Central memory CD8-positive, alpha-beta T cell (primary cell): ENCODE measurements around the gene STAG1.

Source experiments
- ATAC-seq: fragments of 150-1000 bp; cut with Tn5 transposase; replicated peaks from 2 replicates; pipeline ENCODE4 v1.10.0; 2022; ENCODE audit warnings: mild to moderate bottlenecking, moderate FRiP score, moderate number of reproducible peaks; ENCODE audit not compliant: poor library complexity, severe bottlenecking; ENCODE audit errors: extremely low read depth
- DNase-seq, 2 donors: peaks; one replicate each; pipeline ENCODE4 v3.0.0; 2021; ENCODE audit warnings: low spot score in 2 of 2
- H3K27ac Mint-ChIP-seq: one replicate; pipeline ENCODE4 v1.8.0; 2022; ENCODE audit warnings: low read depth, mild to moderate bottlenecking, moderate library complexity, mixed read lengths
- H3K27me3 Mint-ChIP-seq: one replicate; pipeline ENCODE4 v1.8.0; 2022; ENCODE audit warnings: mixed read lengths
- H3K36me3 Mint-ChIP-seq: one replicate; pipeline ENCODE4 v1.8.0; 2022; ENCODE audit warnings: mild to moderate bottlenecking, moderate library complexity, mixed read lengths; ENCODE audit not compliant: insufficient read depth
- H3K4me1 Mint-ChIP-seq: one replicate; pipeline ENCODE4 v1.8.0; 2022; ENCODE audit warnings: mixed read lengths
- H3K4me3 Mint-ChIP-seq: one replicate; pipeline ENCODE4 v1.8.0; 2022; ENCODE audit warnings: mild to moderate bottlenecking, moderate library complexity, mixed read lengths
- H3K9me3 Mint-ChIP-seq: one replicate; pipeline ENCODE4 v1.8.0; 2022; ENCODE audit warnings: mixed read lengths

STAG1 gene

DNA sequence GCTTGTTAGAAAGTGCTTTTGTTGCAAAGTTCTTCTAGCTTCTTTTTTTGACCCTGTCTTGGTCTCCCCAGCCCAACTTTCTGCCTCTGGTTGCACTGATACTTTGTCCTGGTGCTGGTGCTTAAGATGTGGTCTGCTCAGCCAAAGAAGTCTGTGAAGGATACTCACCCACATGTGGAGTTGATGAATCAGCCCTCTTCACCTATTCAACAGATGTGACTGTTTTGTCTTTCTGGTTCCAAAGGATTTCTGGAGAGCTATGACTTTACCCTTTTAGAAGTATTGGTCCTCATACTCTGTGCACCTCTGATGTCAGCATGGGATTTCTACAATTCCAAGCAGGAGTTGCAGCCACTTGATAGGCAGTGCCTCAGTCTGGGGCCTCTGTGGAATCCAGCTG lies 418.0 kb downstream of the STAG1 start:
- no peak overlapping the region for H3K27ac Mint-ChIP-seq
- H3K27me3 Mint-ChIP-seq, result no peaks in the 10 kb centered on the region
- ATAC-seq, result no peak
- peaks cover 32% of the 10 kb centered on the region for H3K36me3 Mint-ChIP-seq
- DNase-seq, result no peak
- no peaks in the 10 kb centered on the region for H3K4me1 Mint-ChIP-seq
- no peak overlapping the region for H3K4me3 Mint-ChIP-seq
- no peaks in the 10 kb centered on the region for H3K9me3 Mint-ChIP-seq

DNA sequence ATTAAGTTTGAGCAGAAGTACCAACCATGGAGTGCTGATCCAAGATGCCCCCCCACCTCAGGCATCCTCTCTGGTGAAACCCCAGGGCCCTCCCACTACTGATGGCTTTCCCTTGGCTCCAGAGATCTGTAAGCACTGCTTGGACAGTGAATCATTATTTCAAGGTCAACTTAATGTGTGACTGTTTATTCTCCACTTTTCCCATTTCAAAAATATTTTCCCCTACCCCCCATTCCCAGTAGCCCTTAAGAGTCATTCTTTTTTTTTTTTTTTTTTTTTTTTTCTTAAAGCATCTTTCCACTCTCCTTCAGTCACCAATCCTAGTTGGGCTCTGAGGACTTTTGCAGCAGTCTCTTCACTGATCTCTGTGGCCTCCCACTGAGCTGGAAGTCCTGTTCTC lies 419.4 kb downstream of the STAG1 start:
- no peak for DNase-seq
- Mint-ChIP-seq H3K4me3 (no peak overlapping the region), H3K27me3 (no peaks in the 10 kb centered on the region), H3K4me1 (no peaks in the 10 kb centered on the region), H3K36me3 (peaks cover 21% of the 10 kb centered on the region), H3K27ac (peak overlapping the region; percentile 74), H3K9me3 (no peaks in the 10 kb centered on the region)
- ATAC-seq, result no peak

GRCh38 chr3:136332302-136332701 lies 419.9 kb downstream of the STAG1 start:
- peaks cover 21% of the 10 kb centered on the region for H3K36me3 Mint-ChIP-seq
- no peak for DNase-seq
- H3K4me1 Mint-ChIP-seq, result no peaks in the 10 kb centered on the region
- H3K27me3 Mint-ChIP-seq, result no peaks in the 10 kb centered on the region
- peak overlapping the region; percentile 74 for H3K27ac Mint-ChIP-seq
- no peak for ATAC-seq
- no peak overlapping the region for H3K4me3 Mint-ChIP-seq
- H3K9me3 Mint-ChIP-seq, result no peaks in the 10 kb centered on the region

- H3K4me1 Mint-ChIP-seq, result no peaks in the 10 kb centered on the region
- peaks cover 18% of the 10 kb centered on the region for H3K36me3 Mint-ChIP-seq
Observed at GRCh38 chr3:136330900-136331299, 421.3 kb downstream of the STAG1 start.

DNA sequence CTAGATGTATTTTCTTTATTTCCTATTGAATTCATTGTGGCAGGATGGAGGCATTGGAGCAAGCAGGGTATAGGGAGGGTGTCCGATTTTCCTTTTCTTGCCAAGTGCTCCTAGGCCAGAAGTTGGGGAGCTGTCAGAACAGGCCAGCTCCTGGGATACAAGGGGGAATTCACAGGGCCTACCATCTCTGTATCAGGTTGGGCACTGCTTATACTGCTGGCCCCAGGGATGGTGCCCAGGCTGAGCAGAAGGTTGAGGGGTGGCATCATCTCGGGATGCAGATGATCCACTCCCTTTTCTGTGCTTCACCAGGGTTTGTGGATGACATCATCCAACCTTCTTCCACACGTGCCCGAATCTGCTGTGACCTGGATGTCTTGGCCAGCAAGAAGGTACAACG lies 422.6 kb downstream of the STAG1 start:
- Mint-ChIP-seq H3K27ac (no peak overlapping the region), H3K4me1 (no peaks in the 10 kb centered on the region), H3K36me3 (peaks cover 19% of the 10 kb centered on the region), H3K9me3 (peaks cover under 1% of the 10 kb centered on the region), H3K27me3 (no peaks in the 10 kb centered on the region), H3K4me3 (no peak overlapping the region)
- DNase-seq, result no peak
- ATAC-seq, result no peak

More at GRCh38 chr3:136330900-136331299, 421.3 kb downstream of the STAG1 start:
- ATAC-seq (no peak), DNase-seq (no peak)
- Mint-ChIP-seq H3K9me3 (no peaks in the 10 kb centered on the region), H3K27ac (no peak overlapping the region), H3K4me3 (no peak overlapping the region), H3K27me3 (no peaks in the 10 kb centered on the region)

GRCh38 chr3:136327671-136328070 lies 424.5 kb downstream of the STAG1 start:
- Mint-ChIP-seq H3K9me3 (peaks cover 14% of the 10 kb centered on the region), H3K4me1 (no peaks in the 10 kb centered on the region), H3K36me3 (peaks cover 14% of the 10 kb centered on the region), H3K4me3 (no peak overlapping the region), H3K27ac (no peak overlapping the region), H3K27me3 (no peaks in the 10 kb centered on the region)
- ATAC-seq (no peak), DNase-seq (no peak)

DNA sequence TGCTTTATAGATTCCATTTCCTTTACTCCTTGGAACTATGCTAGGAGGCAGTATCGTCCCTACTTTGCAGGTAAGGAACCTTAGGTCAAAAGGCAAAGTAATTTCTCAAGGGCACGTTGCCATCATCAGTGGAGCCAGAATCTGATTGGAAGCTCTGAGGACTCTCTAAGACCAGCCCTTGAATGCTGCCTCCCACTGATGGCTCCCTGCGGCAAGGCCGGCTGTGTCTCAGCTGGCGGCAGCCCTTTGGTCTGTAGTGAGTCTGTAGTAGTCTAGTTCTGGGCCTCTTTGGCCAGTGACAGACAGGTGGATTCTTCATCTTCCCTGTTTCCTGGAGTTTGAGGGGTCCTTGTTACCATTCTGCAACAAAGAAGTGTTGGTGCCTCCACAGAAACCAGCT lies 425.9 kb downstream of the STAG1 start:
- DNase-seq (no peak), ATAC-seq (no peak)
- H3K36me3 Mint-ChIP-seq, result peaks cover 12% of the 10 kb centered on the region
- no peaks in the 10 kb centered on the region for H3K4me1 Mint-ChIP-seq
- no peaks in the 10 kb centered on the region for H3K27me3 Mint-ChIP-seq
- H3K4me3 Mint-ChIP-seq, result no peak overlapping the region
- H3K9me3 Mint-ChIP-seq, result peaks cover 26% of the 10 kb centered on the region
- H3K27ac Mint-ChIP-seq, result no peak overlapping the region

DNA sequence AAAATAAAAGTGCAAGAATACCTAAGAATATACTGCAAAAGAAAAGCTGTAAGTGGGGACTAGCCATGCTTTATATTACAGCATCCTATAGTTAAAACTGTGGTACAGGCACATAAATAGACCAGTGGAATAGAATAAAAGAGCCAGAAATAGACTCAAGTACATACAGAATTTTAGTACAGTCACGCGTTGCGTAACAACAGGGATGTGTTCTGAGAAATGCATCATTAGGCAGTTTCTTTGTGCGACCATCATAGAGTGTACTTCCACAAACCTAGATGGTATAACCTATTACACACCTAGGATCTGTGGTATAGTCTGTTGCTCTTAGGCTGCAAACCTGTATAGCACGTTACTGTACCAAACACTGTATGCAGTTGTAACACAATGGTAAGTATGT lies 440.2 kb downstream of the STAG1 start:
- ATAC-seq, result no peak
- peaks cover 9% of the 10 kb centered on the region for H3K36me3 Mint-ChIP-seq
- no peaks in the 10 kb centered on the region for H3K4me1 Mint-ChIP-seq
- H3K9me3 Mint-ChIP-seq, result no peaks in the 10 kb centered on the region
- H3K4me3 Mint-ChIP-seq, result no peak overlapping the region
- H3K27ac Mint-ChIP-seq, result no peak overlapping the region
- no peaks in the 10 kb centered on the region for H3K27me3 Mint-ChIP-seq
- no peak for DNase-seq

DNA sequence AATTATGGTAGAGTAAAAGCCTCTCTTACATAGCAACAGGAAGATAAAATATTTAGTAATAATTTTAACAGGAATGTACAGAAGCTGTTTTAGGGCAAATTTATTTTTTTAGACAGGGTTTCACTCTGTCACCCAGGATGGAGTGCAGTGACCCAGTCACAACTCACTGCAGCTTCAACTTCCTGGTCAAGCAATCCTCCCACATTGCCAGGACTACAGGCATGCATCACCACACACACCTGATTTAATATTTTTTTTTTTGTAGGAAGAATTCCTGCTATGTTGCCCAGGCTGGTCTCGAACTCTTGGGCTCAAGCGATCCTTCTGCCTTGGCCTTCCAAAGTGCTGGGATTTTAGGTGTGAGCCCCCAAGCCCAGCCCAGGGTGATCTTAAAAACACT lies 440.9 kb downstream of the STAG1 start:
- no peak overlapping the region for H3K4me3 Mint-ChIP-seq

GRCh38 chr3:136305879-136306278 lies 446.3 kb downstream of the STAG1 start:
- H3K4me1 Mint-ChIP-seq, result peaks cover 4% of the 10 kb centered on the region
- no peak overlapping the region for H3K27ac Mint-ChIP-seq
- H3K4me3 Mint-ChIP-seq, result no peak overlapping the region
- no peaks in the 10 kb centered on the region for H3K9me3 Mint-ChIP-seq
- peaks cover 13% of the 10 kb centered on the region for H3K36me3 Mint-ChIP-seq
- no peak for DNase-seq
- ATAC-seq, result no peak
- H3K27me3 Mint-ChIP-seq, result no peaks in the 10 kb centered on the region

More for the DNA sequence above, 440.9 kb downstream of the STAG1 start:
- Mint-ChIP-seq H3K27ac (no peak overlapping the region), H3K4me1 (no peaks in the 10 kb centered on the region), H3K27me3 (no peaks in the 10 kb centered on the region), H3K9me3 (no peaks in the 10 kb centered on the region), H3K36me3 (peaks cover 9% of the 10 kb centered on the region)
- DNase-seq, result no peak
- no peak for ATAC-seq

DNA sequence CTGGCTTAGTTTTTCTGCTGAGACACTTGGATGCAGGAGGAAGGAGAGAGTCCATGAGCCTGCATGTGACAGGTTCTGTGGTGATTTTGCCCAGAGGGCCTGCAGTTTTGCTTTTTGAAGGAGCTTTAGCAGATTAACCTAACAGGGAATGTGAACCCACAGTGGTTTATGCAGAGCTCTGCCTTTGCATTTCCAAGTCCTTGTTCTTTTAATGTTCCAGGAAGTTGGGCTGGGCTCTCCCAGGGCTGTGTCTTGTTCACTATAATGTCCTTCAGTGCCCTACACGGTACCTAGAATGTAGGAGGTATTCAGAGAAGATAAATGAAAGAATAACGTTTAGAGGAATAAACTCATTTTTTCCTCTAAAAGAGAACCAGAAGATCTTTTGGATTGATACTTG lies 451.7 kb downstream of the STAG1 start:
- H3K4me1 Mint-ChIP-seq, result no peaks in the 10 kb centered on the region
- peaks cover 8% of the 10 kb centered on the region for H3K36me3 Mint-ChIP-seq
- no peak for DNase-seq
- no peak for ATAC-seq
- H3K4me3 Mint-ChIP-seq, result no peak overlapping the region
- no peak overlapping the region for H3K27ac Mint-ChIP-seq
- H3K9me3 Mint-ChIP-seq, result no peaks in the 10 kb centered on the region
- H3K27me3 Mint-ChIP-seq, result no peaks in the 10 kb centered on the region

- no peaks in the 10 kb centered on the region for H3K4me1 Mint-ChIP-seq
- H3K36me3 Mint-ChIP-seq, result peaks cover 10% of the 10 kb centered on the region
- H3K4me3 Mint-ChIP-seq, result no peak overlapping the region
- H3K9me3 Mint-ChIP-seq, result no peaks in the 10 kb centered on the region
- ATAC-seq (no peak), DNase-seq (no peak)
- H3K27ac Mint-ChIP-seq, result no peak overlapping the region
- H3K27me3 Mint-ChIP-seq, result no peaks in the 10 kb centered on the region
Observed at GRCh38 chr3:136297826-136298225, 454.4 kb downstream of the STAG1 start.

- Mint-ChIP-seq H3K4me3 (no peak overlapping the region), H3K36me3 (peaks cover 11% of the 10 kb centered on the region)
Observed at GRCh38 chr3:136296960-136297359, 455.2 kb downstream of the STAG1 start.

DNA sequence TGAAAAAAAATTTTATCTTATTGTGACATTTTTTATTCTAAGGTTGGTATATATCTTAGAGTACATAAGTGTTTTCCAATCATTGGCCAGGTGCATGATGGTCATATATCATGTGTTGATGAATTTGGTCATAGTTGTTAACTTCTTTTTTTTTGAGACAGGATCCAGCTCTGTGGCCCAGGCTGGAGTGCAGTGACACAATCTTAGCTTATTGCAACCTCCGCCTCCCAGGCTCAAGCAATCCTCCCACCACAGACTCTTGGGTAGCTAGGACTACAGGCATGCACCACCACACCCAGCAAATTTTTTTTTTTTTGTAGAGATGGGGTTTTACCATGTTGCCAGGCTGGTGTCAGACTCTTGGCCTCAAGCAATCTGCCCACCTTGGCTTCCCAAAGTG lies 458.0 kb downstream of the STAG1 start:
- Mint-ChIP-seq H3K4me1 (peaks cover 9% of the 10 kb centered on the region), H3K27ac (no peak overlapping the region), H3K27me3 (no peaks in the 10 kb centered on the region), H3K4me3 (no peak overlapping the region), H3K9me3 (no peaks in the 10 kb centered on the region), H3K36me3 (peaks cover 8% of the 10 kb centered on the region)
- ATAC-seq (no peak), DNase-seq (no peak)

More at GRCh38 chr3:136296960-136297359, 455.2 kb downstream of the STAG1 start:
- no peak for ATAC-seq
- no peak overlapping the region for H3K27ac Mint-ChIP-seq
- DNase-seq, result no peak
- H3K9me3 Mint-ChIP-seq, result no peaks in the 10 kb centered on the region
- no peaks in the 10 kb centered on the region for H3K4me1 Mint-ChIP-seq
- H3K27me3 Mint-ChIP-seq, result no peaks in the 10 kb centered on the region
